ENCODE results near the gene ARHGAP42. TPM values are rescaled to one million over a fixed set of nuclear protein-coding genes. Genes with fewer than 3 reads are reported as not detected.

The ARHGAP42 gene
- total RNA-seq, 6 experiments from 2014 or later: 1.1 to 3.1 (median 2.3) TPM

DNA sequence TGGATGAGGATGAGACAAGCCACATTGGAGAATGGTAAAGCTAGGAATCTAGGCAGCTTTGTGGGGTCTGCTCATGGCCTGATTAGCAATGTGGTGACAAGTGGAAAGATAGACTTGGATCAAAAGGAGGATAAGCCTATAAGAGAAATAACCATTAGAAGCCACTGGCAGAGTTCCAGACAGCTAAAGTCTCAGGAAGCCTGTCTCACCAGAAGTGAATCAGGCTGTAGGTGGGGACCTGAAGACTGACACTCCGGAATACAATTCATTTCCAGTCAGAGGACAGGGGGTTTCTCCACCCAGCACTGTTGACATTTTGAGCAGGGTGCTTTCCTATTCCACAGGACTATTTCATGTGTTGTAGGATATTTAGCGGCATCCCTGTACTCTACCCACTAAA, 129.7 kb downstream of the ARHGAP42 start:
- Mint-ChIP-seq H3K27me3 (ENCODE audit: insufficient read depth) (peaks cover 3% of the 10 kb centered on the region), H3K9me3 (no peaks in the 10 kb centered on the region), H3K27ac (no peak overlapping the region), H3K4me1 (ENCODE audit: low read depth) (no peaks in the 10 kb centered on the region), H3K36me3 (ENCODE audit: low read depth) (no peaks in the 10 kb centered on the region), H3K4me3 (no peak overlapping the region)
- no peak for DNase-seq
- TF ChIP-seq, protein P1, sequence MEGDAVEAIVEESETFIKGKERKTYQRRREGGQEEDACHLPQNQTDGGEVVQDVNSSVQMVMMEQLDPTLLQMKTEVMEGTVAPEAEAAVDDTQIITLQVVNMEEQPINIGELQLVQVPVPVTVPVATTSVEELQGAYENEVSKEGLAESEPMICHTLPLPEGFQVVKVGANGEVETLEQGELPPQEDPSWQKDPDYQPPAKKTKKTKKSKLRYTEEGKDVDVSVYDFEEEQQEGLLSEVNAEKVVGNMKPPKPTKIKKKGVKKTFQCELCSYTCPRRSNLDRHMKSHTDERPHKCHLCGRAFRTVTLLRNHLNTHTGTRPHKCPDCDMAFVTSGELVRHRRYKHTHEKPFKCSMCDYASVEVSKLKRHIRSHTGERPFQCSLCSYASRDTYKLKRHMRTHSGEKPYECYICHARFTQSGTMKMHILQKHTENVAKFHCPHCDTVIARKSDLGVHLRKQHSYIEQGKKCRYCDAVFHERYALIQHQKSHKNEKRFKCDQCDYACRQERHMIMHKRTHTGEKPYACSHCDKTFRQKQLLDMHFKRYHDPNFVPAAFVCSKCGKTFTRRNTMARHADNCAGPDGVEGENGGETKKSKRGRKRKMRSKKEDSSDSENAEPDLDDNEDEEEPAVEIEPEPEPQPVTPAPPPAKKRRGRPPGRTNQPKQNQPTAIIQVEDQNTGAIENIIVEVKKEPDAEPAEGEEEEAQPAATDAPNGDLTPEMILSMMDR (IDR thresholded peaks at IDR 0.05): no peak

DNA sequence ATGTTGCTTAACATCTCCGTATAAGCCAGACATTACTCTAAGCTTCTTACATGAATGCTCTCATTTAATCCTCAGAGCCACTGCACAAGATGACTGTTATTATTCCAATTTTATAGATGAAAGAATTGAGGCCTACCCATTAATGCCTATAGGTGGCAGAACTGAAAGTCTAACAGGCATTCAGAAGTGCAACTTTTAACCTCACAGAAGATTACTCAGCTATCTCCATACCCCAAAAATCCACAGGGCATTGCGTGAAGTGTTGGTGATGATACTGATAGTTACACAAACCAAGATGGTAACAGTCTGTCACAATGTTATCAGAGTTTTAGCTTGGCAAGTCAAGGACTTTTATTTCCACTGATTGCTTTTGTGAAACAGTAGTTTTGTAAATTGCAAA, 130.5 kb downstream of the ARHGAP42 start:
- no peak overlapping the region for H3K27ac Mint-ChIP-seq
- H3K4me3 Mint-ChIP-seq: no peak overlapping the region
- no peaks in the 10 kb centered on the region for H3K36me3 Mint-ChIP-seq (ENCODE audit: low read depth)
- DNase-seq: no peak
- H3K4me1 Mint-ChIP-seq (ENCODE audit: low read depth): no peaks in the 10 kb centered on the region
- no peaks in the 10 kb centered on the region for H3K9me3 Mint-ChIP-seq
- TF ChIP-seq, protein P1 (IDR thresholded peaks at IDR 0.05): peak; percentile 41; the same call in 1 of the 2 replicates
- H3K27me3 Mint-ChIP-seq (ENCODE audit: insufficient read depth): peaks cover 5% of the 10 kb centered on the region

DNA sequence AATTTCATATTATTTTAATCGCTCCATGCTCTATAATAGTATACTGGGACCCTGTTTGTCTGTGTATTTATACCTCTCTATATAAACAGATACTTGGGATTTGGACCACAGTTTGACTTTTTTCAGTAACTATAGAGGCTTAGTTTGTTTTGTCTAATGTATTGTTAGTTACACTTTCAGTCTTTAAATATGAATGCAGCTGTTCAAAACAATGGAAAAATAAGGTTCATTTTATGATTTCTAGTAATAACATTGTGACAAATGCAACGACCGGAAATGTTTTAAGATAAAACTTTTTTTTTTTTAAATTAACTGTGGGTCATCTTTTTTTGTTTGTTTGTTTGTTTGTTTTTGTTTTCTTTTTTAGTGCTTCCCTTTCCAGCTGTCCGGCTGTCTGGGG, 133.5 kb downstream of the ARHGAP42 start:
- TF ChIP-seq, protein P1 (IDR thresholded peaks at IDR 0.05): no peak
- Mint-ChIP-seq H3K27ac (no peak overlapping the region), H3K36me3 (ENCODE audit: low read depth) (no peaks in the 10 kb centered on the region), H3K9me3 (no peaks in the 10 kb centered on the region), H3K27me3 (ENCODE audit: insufficient read depth) (peaks cover 5% of the 10 kb centered on the region), H3K4me3 (no peak overlapping the region), H3K4me1 (ENCODE audit: low read depth) (no peaks in the 10 kb centered on the region)
- DNase-seq: no peak

DNA sequence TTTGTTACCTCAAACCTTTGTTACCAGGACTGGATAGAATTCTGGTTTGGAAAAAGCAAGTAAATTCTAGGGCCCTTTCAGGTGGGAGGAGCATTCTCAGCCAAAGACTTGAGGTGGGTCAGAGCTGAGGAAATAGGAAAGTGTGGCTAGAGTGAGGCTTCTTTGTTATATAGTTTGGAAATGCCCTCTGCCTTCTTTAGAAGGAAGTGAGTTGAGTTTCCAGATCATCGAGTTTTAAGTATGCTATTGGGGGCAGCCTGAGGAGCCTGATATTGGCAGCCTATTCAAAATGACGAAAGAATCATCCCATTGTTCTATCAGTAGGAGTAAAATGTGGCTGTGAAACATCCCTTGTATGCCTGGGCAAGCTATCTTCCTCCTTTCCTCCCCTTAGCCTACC, 134.1 kb downstream of the ARHGAP42 start:
- no peaks in the 10 kb centered on the region for H3K9me3 Mint-ChIP-seq
- no peak overlapping the region for H3K27ac Mint-ChIP-seq
- H3K27me3 Mint-ChIP-seq (ENCODE audit: insufficient read depth): peaks cover 5% of the 10 kb centered on the region
- no peak for DNase-seq
- H3K4me3 Mint-ChIP-seq: no peak overlapping the region
- H3K36me3 Mint-ChIP-seq (ENCODE audit: low read depth): no peaks in the 10 kb centered on the region
- TF ChIP-seq, protein P1 (IDR thresholded peaks at IDR 0.05): no peak
- no peaks in the 10 kb centered on the region for H3K4me1 Mint-ChIP-seq (ENCODE audit: low read depth)

DNA sequence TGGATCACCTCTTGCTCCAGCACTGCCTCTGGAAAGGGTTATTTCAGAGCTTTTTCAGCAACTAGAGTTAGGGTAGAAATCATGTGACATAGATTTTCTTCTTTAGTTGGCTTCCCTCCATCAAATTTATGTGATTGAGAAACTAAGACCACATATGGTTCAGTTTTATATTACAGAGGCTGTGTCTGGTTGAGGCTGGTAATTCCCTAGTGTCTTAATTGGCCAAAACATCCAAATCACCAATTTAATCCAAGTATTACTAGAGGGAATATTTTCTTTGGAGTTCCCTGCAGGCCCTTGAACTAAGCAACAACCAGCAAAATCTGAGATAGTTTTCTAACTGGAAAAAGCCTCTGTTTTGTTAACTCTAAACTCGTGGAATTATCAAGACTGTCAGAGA, 136.3 kb downstream of the ARHGAP42 start:
- DNase-seq: no peak
- Mint-ChIP-seq H3K36me3 (ENCODE audit: low read depth) (no peaks in the 10 kb centered on the region), H3K9me3 (no peaks in the 10 kb centered on the region), H3K27ac (no peak overlapping the region), H3K27me3 (ENCODE audit: insufficient read depth) (peaks cover 3% of the 10 kb centered on the region; the same call in 1 of the 2 replicates), H3K4me1 (ENCODE audit: low read depth) (no peaks in the 10 kb centered on the region), H3K4me3 (no peak overlapping the region)
- TF ChIP-seq, protein P1 (IDR thresholded peaks at IDR 0.05): no peak

Data from HFFc6 (cell line).